ENCODE data around the gene IGSF9B.

IGSF9B gene

DNA sequence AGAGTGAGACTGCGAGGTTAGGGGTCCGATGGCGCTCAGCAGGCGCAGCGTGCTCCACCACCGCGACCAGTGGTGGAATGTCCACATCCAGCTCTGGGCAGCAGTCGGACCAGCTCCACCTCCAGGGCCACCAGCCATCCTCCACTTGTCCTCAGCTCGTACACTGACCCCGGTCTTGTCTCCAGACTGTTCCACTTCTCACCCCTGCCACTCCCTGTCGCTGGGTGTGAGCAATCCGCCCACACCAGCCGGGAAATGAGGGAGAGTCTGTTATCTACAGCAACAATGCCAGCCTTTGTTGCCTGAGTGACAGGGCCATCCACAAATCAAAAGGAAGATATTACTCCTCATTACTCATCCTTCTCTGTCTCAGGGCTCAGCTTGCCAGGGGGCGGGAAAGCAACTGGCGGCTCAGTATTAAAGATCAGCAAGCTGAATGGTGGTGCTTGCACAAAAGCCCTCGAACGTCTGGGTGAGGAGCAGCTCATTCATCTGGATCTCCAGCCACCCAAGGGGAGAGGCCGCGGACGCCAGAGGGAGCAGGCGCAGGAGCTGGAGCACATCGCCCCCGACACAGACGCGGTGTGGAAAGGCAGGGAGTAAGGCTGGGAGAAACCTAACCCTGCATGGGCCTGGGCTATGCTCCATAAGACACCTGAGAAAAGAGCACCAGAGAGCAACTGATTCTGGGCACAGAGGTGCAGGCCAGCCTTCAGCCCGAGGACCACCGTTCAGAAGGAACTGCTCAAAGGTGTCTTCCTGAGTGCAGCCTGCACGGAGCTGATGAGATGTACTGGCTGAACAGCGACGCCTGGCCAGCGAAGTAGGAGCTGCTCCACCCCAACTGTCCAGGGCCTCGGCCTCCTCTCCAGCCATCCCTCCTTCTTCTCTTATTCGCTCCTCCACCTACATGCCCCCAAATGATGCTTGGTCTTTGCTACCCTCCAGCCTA is 21.9 kb downstream of the IGSF9B start:
- Histone ChIP-seq H3K27ac (ENCODE audit: low read length) (no peak overlapping the region), H3K4me3 (ENCODE audit: low read length) (no peak overlapping the region), H3K4me1 (ENCODE audit: insufficient read depth, low read length) (no peaks in the 10 kb centered on the region), H3K27me3 (ENCODE audit: insufficient read depth, low read length) (no peaks in the 10 kb centered on the region), H3K9ac (ENCODE audit: low read depth, low read length) (no peak overlapping the region; the same call in 1 of the 2 replicates), H3K9me3 (ENCODE audit: insufficient read depth, low read depth, low read length) (no peaks in the 10 kb centered on the region), H3K36me3 (ENCODE audit: insufficient read depth, low read depth, low read length) (peaks cover 61% of the 10 kb centered on the region)

DNA sequence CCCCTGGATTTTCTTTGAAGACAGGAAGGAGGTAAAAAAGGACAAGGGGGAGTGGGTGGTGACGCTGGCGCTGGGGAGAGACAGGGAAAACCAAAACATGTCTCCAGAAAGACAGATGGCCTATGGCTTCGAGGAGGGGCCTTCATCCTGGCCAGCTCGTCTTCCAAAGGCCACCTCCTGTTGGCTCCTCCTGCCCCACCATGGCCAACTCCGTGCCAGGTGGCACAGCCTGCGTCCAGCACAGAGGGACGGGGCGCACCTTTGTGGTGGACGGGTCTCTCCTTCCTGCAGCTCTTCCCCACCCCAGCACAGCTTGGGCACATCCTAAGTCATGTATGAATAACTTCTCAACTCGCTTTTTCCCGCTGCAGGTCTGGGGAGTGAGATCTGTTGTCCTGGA is 22.7 kb downstream of the IGSF9B start:
- H3K4me3 ChIP-seq (ENCODE audit: low read length) = no peak overlapping the region
- H3K9me3 ChIP-seq (ENCODE audit: insufficient read depth, low read depth, low read length) = no peaks in the 10 kb centered on the region
- H3K27ac ChIP-seq (ENCODE audit: low read length) = no peak overlapping the region
- no peak overlapping the region for H3K9ac ChIP-seq (ENCODE audit: low read depth, low read length)
- H3K27me3 ChIP-seq (ENCODE audit: insufficient read depth, low read length) = no peaks in the 10 kb centered on the region
- H3K4me1 ChIP-seq (ENCODE audit: insufficient read depth, low read length) = no peaks in the 10 kb centered on the region
- H3K36me3 ChIP-seq (ENCODE audit: insufficient read depth, low read depth, low read length) = peaks cover 62% of the 10 kb centered on the region

DNA sequence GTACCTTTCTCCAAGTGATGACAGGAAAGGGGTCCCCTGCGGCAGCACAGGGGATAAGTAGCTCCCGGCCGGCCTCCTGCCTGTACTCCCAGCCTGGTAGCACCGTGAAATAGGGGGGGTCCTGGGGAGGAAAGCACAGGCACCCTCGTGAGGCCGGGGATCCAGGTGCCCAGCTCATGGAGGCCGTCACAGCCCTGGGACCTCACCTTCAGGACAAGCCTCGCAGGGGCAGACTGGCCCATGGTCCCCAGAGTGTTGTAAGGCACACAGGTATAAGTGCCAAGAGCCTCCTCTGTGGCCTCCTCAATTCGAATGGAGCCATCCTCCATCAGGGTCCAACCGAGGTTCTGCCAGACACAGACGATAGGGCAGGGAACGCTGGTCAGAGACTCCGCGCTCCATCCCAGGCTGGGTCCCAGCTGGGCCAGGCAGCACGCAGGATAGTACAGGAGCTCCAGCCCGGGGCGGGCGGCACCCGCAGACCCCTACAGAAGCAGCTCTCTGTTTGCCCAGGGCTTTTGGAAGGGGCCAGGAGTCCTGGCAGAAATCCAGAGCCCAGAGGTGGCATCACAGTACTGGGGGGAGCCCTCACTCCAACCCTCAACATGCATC is 25.2 kb downstream of the IGSF9B start:
- Histone ChIP-seq H3K27ac (ENCODE audit: low read length) (no peak overlapping the region), H3K4me3 (ENCODE audit: low read length) (no peak overlapping the region), H3K9ac (ENCODE audit: low read depth, low read length) (no peak overlapping the region), H3K4me1 (ENCODE audit: insufficient read depth, low read length) (no peaks in the 10 kb centered on the region), H3K36me3 (ENCODE audit: insufficient read depth, low read depth, low read length) (peaks cover 53% of the 10 kb centered on the region), H3K27me3 (ENCODE audit: insufficient read depth, low read length) (no peaks in the 10 kb centered on the region), H3K9me3 (ENCODE audit: insufficient read depth, low read depth, low read length) (no peaks in the 10 kb centered on the region)

DNA sequence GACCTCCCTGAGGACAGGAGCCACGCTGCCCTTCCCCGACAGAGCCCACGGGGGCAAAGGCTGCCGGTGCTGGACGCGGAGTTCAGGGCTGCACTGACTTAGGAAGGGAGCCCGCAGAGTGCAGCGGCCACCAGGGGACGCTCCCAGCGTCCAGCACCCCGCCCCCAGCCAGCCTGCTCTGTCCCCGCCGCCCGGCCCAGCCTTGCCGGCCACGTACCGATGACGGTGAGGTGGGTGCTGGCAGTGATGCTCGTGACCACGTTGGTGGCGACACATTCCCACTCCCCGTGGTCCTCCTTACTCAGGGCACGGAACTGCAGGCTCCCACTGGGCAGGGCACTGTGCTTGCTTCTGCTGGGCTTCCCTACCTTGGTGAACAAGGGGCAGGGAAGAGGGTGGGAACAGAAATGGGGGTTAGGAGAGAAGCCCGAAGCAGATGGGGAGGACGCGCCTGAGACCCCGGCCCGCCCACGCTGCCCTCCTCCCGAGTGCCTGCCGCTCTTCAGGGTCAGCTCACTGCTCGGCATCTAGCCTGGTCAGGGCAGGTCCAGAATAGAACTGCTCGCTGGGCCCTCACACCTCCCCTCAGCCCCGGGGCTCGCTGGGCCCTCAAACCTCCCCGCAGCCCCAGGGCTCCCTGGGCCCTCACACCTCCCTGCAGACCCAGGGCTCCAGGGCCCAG is 25.9 kb downstream of the IGSF9B start:
- no peaks in the 10 kb centered on the region for H3K27me3 ChIP-seq (ENCODE audit: insufficient read depth, low read length)
- peaks cover 53% of the 10 kb centered on the region for H3K36me3 ChIP-seq (ENCODE audit: insufficient read depth, low read depth, low read length)
- no peak overlapping the region for H3K27ac ChIP-seq (ENCODE audit: low read length)
- H3K4me3 ChIP-seq (ENCODE audit: low read length) = no peak overlapping the region
- H3K4me1 ChIP-seq (ENCODE audit: insufficient read depth, low read length) = no peaks in the 10 kb centered on the region
- no peaks in the 10 kb centered on the region for H3K9me3 ChIP-seq (ENCODE audit: insufficient read depth, low read depth, low read length)
- H3K9ac ChIP-seq (ENCODE audit: low read depth, low read length) = no peak overlapping the region

DNA sequence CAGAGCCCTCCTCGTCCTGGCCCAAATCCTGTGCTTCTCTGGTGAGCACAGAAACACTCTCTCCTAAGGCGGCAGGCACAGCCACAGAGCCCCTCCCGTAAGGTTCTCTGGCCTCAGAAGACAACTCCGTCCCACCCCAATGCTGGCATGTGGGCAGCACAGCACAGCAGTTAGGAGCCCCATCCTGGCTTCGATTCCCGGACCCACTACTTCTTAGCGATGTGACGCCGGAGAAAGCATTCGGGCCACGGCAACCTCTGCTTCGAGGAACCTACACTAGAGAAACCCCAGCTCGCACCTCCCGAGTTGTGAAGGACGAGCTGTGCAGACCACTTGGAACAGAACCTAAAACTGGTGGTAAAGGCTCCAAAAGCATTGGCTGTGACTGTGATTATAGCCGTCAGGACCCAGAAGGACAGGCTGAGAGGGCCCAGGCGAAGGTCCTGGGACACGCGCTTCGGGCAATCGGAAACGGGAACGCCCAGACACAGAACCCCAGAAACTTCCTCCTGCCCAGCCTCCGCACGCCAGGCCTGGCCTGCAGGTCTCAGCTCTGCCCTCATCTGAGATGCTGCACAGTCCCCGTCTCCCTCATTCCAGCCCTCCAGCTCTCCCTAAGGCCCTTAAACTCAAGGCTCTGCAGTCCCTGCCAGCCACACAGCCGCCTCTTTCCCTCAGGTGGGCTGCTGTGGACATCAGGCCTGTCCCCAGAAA is 26.6 kb downstream of the IGSF9B start:
- no peaks in the 10 kb centered on the region for H3K9me3 ChIP-seq (ENCODE audit: insufficient read depth, low read depth, low read length)
- H3K27me3 ChIP-seq (ENCODE audit: insufficient read depth, low read length) = no peaks in the 10 kb centered on the region
- no peak overlapping the region for H3K27ac ChIP-seq (ENCODE audit: low read length)
- peaks cover 53% of the 10 kb centered on the region for H3K36me3 ChIP-seq (ENCODE audit: insufficient read depth, low read depth, low read length)
- H3K9ac ChIP-seq (ENCODE audit: low read depth, low read length) = no peak overlapping the region
- no peaks in the 10 kb centered on the region for H3K4me1 ChIP-seq (ENCODE audit: insufficient read depth, low read length)
- no peak overlapping the region for H3K4me3 ChIP-seq (ENCODE audit: low read length)

DNA sequence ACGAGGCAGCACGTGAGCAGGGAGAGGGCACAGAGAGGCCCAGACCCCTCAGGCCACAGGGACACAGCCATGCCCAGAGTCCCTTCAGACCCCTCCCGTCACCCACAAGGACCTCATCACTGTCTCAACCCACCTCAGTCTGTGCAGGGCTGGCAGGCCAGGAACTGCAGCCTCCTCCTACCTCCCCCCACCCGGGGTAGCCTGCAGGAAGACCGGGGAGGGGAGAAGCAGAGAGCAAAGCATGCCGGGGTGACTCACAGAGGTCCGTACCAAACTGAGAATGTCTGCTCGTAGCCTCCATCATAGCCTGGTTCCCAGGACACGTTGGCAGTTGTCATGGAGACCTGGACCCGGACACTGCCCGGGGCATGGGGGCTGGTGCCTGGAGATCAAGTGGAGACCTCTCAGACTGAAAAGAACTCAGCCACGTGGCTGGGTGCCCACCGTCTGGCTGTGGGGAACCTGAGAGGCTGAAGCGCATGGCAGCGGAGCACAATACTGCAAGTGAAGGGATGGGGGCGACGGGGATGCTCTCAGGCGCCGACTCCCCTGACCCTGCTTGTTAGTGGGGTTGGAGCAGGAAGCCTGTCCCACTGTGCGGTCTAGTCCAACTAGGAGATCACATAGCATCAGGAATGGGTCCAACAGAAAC is 27.2 kb downstream of the IGSF9B start:
- Histone ChIP-seq H3K4me1 (ENCODE audit: insufficient read depth, low read length) (no peaks in the 10 kb centered on the region), H3K4me3 (ENCODE audit: low read length) (no peak overlapping the region), H3K27ac (ENCODE audit: low read length) (no peak overlapping the region), H3K9ac (ENCODE audit: low read depth, low read length) (no peak overlapping the region), H3K36me3 (ENCODE audit: insufficient read depth, low read depth, low read length) (peaks cover 53% of the 10 kb centered on the region), H3K27me3 (ENCODE audit: insufficient read depth, low read length) (no peaks in the 10 kb centered on the region), H3K9me3 (ENCODE audit: insufficient read depth, low read depth, low read length) (no peaks in the 10 kb centered on the region)

DNA sequence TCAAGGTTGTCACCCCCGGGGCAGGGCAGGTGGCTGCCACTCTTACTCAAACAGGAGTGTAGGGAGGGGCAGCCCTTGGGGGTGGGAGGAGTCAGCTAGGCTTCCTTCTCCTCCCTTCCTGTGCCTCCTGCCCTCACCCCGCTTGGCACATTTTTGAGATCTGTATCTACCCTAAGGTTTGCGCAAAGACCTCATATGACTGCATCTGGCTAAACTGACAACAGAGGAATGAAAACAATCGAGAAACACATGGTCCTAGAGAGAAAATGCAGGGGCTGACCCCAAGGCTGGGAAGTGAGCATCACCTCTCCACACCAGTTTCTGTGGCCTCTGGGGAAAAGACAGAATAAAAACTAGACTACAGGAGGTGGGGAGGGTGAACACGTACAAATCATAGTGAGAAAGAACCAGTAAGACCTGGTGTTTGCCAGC is 28.1 kb downstream of the IGSF9B start:
- Histone ChIP-seq H3K27ac (ENCODE audit: low read length) (no peak overlapping the region), H3K36me3 (ENCODE audit: insufficient read depth, low read depth, low read length) (peaks cover 53% of the 10 kb centered on the region), H3K9me3 (ENCODE audit: insufficient read depth, low read depth, low read length) (no peaks in the 10 kb centered on the region), H3K4me1 (ENCODE audit: insufficient read depth, low read length) (no peaks in the 10 kb centered on the region), H3K27me3 (ENCODE audit: insufficient read depth, low read length) (no peaks in the 10 kb centered on the region), H3K4me3 (ENCODE audit: low read length) (no peak overlapping the region), H3K9ac (ENCODE audit: low read depth, low read length) (no peak overlapping the region)

DNA sequence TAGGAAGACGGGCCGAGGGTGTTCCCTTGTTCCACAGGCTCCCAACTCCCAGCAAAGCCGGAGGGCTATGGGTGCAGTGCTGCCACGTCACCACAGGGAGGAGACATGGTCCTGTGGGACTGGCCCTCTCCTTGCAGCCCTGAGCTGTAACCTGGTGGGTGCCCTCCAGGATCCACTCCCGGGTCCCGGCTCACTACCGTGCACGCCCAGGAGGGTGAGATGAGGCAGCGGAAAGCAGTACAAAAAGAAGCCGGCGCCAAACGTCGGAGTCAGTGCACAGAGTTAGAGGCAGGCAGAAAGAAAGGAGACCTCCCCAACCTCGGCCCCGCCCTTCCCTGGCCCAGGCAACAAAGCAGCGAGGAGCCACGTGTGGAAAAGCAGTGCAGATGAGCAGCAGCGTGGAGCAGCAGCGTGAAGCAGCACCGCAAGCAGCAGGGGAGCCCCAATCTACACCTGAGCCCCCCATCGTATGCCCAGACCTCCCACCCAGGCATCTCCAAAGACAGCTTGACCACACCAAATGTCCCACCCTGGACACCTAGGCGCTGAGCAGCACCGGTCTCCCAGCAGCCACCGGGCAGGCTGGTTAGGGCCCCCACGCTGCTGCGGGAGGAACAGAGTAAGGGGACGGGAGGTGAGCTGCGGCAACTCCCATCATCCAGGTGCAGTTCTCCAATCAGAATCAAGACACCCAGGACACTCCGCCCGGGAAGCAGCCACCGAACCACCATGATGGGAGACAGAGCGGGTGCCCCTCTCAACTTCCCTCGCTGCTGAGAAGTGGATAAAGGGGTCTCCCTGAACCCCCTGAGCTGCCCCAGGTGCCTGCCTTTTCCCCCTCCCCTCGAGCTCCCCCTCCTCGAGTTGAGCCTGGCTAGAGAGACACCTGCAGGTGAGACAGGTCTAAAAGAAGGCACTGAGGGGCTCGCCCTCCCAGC is 28.8 kb downstream of the IGSF9B start:
- H3K4me3 ChIP-seq (ENCODE audit: low read length) = no peak overlapping the region
- no peak overlapping the region for H3K27ac ChIP-seq (ENCODE audit: low read length)
- H3K27me3 ChIP-seq (ENCODE audit: insufficient read depth, low read length) = no peaks in the 10 kb centered on the region
- peaks cover 58% of the 10 kb centered on the region for H3K36me3 ChIP-seq (ENCODE audit: insufficient read depth, low read depth, low read length)
- no peak overlapping the region for H3K9ac ChIP-seq (ENCODE audit: low read depth, low read length)
- no peaks in the 10 kb centered on the region for H3K9me3 ChIP-seq (ENCODE audit: insufficient read depth, low read depth, low read length)
- H3K4me1 ChIP-seq (ENCODE audit: insufficient read depth, low read length) = no peaks in the 10 kb centered on the region

DNA sequence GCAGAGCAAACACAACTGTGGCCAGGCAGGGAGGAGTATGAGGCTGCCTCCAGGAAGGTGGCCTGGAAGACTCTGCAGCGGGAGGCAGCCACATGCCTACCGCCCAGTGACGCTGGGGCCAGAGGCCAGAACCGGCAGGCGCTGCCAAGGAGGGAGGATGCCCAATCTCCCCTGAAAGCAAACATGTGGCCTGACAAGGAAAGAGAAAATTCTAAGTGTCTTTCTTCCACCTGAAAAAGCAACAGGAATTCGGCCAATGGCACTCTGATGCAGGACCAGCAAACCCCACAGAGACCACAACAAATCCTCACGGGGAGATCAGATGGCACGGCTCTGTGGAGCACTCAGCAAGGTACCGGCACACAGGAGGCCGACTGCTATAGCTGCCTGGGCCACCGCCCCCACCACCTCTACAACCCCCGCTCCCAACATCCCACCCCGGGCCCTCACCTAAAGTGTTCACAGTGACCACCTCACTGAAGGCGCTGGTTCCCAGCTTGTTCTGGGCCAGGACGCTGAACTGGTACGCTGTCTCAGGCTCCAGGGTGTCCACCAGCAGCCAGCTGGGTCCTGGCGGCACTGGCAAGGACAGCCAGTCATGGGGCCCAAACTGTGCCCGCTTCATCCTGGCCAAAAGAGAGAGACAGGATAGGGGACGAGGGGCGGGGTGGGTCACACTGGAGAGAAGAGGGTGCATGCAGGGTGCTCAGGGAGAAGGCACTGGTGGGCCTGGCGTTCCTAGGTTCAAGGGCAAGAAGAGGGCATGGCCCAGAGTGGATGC is 30.1 kb downstream of the IGSF9B start:
- Histone ChIP-seq H3K27ac (ENCODE audit: low read length) (no peak overlapping the region), H3K9ac (ENCODE audit: low read depth, low read length) (no peak overlapping the region), H3K27me3 (ENCODE audit: insufficient read depth, low read length) (no peaks in the 10 kb centered on the region), H3K4me1 (ENCODE audit: insufficient read depth, low read length) (no peaks in the 10 kb centered on the region), H3K4me3 (ENCODE audit: low read length) (no peak overlapping the region), H3K36me3 (ENCODE audit: insufficient read depth, low read depth, low read length) (peaks cover 72% of the 10 kb centered on the region), H3K9me3 (ENCODE audit: insufficient read depth, low read depth, low read length) (no peaks in the 10 kb centered on the region)

DNA sequence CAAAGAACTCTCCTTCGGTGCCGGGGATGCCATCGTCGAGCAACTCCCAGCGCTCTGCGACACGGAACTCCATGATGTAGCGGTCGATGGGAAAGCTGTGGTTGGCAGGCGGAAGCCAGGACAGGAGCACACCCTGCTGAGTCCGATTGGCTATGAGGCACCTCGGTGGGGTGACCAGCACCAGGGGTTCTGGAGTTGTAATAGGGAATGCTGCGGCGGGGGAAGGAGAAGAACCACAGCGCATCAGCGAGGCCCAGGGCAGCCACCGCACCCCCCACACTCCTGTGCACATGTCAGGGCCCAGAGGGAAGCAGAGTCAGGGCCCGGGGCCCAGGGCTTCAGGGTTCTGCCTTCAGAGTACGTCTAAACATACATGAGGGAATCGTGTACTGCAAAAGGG is 31.0 kb downstream of the IGSF9B start:
- H3K27me3 ChIP-seq (ENCODE audit: insufficient read depth, low read length) = no peaks in the 10 kb centered on the region
- H3K4me3 ChIP-seq (ENCODE audit: low read length) = no peak overlapping the region
- H3K36me3 ChIP-seq (ENCODE audit: insufficient read depth, low read depth, low read length) = peaks cover 78% of the 10 kb centered on the region
- H3K4me1 ChIP-seq (ENCODE audit: insufficient read depth, low read length) = no peaks in the 10 kb centered on the region
- H3K27ac ChIP-seq (ENCODE audit: low read length) = no peak overlapping the region
- H3K9ac ChIP-seq (ENCODE audit: low read depth, low read length) = no peak overlapping the region
- no peaks in the 10 kb centered on the region for H3K9me3 ChIP-seq (ENCODE audit: insufficient read depth, low read depth, low read length)
